Fibroblast of lung (primary cell): ENCODE measurements around the gene ENTHD1. TPM values are rescaled to one million over a fixed set of nuclear protein-coding genes. Genes with fewer than 3 reads are reported as not detected.
"Not testable (repeated sequence)": the region's sequence is repeated elsewhere in the genome, so short reads cannot be mapped to it uniquely, and the experiment has no call there.

ENCODE experiments used
- DNase-seq, 2 donors: peaks; one replicate each; pipeline versions ENCODE4 v3.0.0 to v3.0.0-alpha.2; 2010; ENCODE audit warnings: low read depth in 2 of 2
- H2AFZ ChIP-seq: 2 replicates; pipeline ENCODE4 v1.5.1; 2012; ENCODE audit warnings: low read length, control low read depth, inconsistent platforms
- H3K27ac ChIP-seq: 2 replicates; pipeline ENCODE4 v1.5.1; 2011; ENCODE audit warnings: low read length, control low read depth; ENCODE audit not compliant: insufficient read depth
- H3K27me3 ChIP-seq: 2 replicates; pipeline ENCODE4 v1.5.1; 2011; ENCODE audit warnings: mild to moderate bottlenecking, low read length; ENCODE audit not compliant: control insufficient read depth, insufficient read depth
- H3K36me3 ChIP-seq: 2 replicates; pipeline ENCODE4 v1.5.1; 2011; ENCODE audit warnings: low read length; ENCODE audit not compliant: control insufficient read depth, insufficient read depth
- H3K4me1 ChIP-seq: 2 replicates; pipeline ENCODE4 v1.5.1; 2011; ENCODE audit warnings: low read length; ENCODE audit not compliant: control insufficient read depth, insufficient read depth; ENCODE audit errors: extremely low read depth
- H3K4me2 ChIP-seq: 2 replicates; pipeline ENCODE4 v1.5.1; 2011; ENCODE audit warnings: low read length, control low read depth; ENCODE audit not compliant: insufficient read depth; ENCODE audit errors: extremely low read depth
- H3K4me3 ChIP-seq, 4 experiments: fragments of 200-600 bp in 1 of 4; sonication (generic) in 1 of 4; replicated peaks in 1 of 4; 2 replicates each; pipeline ENCODE4 v1.5.1; 2011 to 2016; ENCODE audit warnings: low read length in 4 of 4, low read depth in 3 of 4, mild to moderate bottlenecking in 3 of 4, control low read depth in 2 of 4, inconsistent platforms in 1 of 4, mixed read lengths in 1 of 4; ENCODE audit not compliant: insufficient read depth in 1 of 4; ENCODE audit errors: control extremely low read depth in 1 of 4
- H3K79me2 ChIP-seq: 2 replicates; pipeline ENCODE4 v1.5.1; 2012; ENCODE audit warnings: mild to moderate bottlenecking, low read length, inconsistent platforms; ENCODE audit not compliant: control insufficient read depth, insufficient read depth
- H3K9ac ChIP-seq: 2 replicates; pipeline ENCODE4 v1.5.1; 2011; ENCODE audit warnings: mild to moderate bottlenecking, low read length, control low read depth; ENCODE audit not compliant: insufficient read depth
- H3K9me3 ChIP-seq: 2 replicates; pipeline ENCODE4 v1.5.1; 2012; ENCODE audit warnings: low read depth, low read length; ENCODE audit not compliant: control insufficient read depth, insufficient read depth
- H4K20me1 ChIP-seq: 2 replicates; pipeline ENCODE4 v1.5.1; 2011; ENCODE audit warnings: low read length; ENCODE audit not compliant: control insufficient read depth, insufficient read depth; ENCODE audit errors: extremely low read depth
- CTCF ChIP-seq, 2 donors: IDR thresholded peaks in 1 of 2; conservative IDR thresholded peaks in 1 of 2; 1 replicate in 1 of 2; 2 replicates in 1 of 2; pipeline ENCODE4 v1.5.1; 2011 to 2012; ENCODE audit warnings: low read length in 2 of 2, control low read depth in 1 of 2, inconsistent platforms in 1 of 2, low read depth in 1 of 2, mild to moderate bottlenecking in 1 of 2
- EZH2 ChIP-seq: IDR thresholded peaks from 2 replicates; pipeline ENCODE4 v1.5.1; 2012; ENCODE audit warnings: low read length, control low read depth, mild to moderate bottlenecking; ENCODE audit errors: missing control alignments
- polyA plus RNA-seq, 2 donors: library from polyadenylated mRNA; depleted of rRNA in 1 of 2; stranded (reverse) in 1 of 2; unstranded in 1 of 2; fragments of >200 nt; gene quantifications; 2 replicates each; pipeline ENCODE4 v1.2.1, GENCODE V29; 2011 to 2012; ENCODE audit warnings: missing spikeins in 1 of 2
- total RNA-seq: library from RNA; depleted of rRNA; stranded (reverse); fragments of >200 nt; gene quantifications from 2 replicates; pipeline ENCODE4 v1.2.1, GENCODE V29; 2014

Gene ENTHD1
- total and polyA plus RNA-seq, 2 donors (not counting 1 experiment from before 2014, with no cell fraction given) = not detected

GRCh38 chr22:39905687-39906086, 12.1 kb upstream of the ENTHD1 start:
- H3K4me2 ChIP-seq = no peak overlapping the region
- no peak overlapping the region for H3K4me3 ChIP-seq
- H3K27ac ChIP-seq = no peak overlapping the region
- TF ChIP-seq EZH2 (no peak), CTCF (conservative IDR thresholded peaks at IDR 0.05 in 1 of 2, IDR thresholded peaks at IDR 0.05 in 1 of 2; ENCODE audit: low read depth in 1 of 2, low read length in 2 of 2) (no peak)
- H3K36me3 ChIP-seq = no peaks in the 10 kb centered on the region
- H3K9ac ChIP-seq = no peak overlapping the region
- H3K4me1 ChIP-seq = no peaks in the 10 kb centered on the region
- H3K27me3 ChIP-seq = no peaks in the 10 kb centered on the region
- H3K9me3 ChIP-seq = no peaks in the 10 kb centered on the region
- no peak overlapping the region for H2AFZ ChIP-seq
- H3K79me2 ChIP-seq = no peaks in the 10 kb centered on the region
- DNase-seq = no peak
- no peaks in the 10 kb centered on the region for H4K20me1 ChIP-seq

- Histone ChIP-seq H3K9me3 (no peaks in the 10 kb centered on the region), H4K20me1 (no peaks in the 10 kb centered on the region), H3K36me3 (no peaks in the 10 kb centered on the region), H3K27me3 (no peaks in the 10 kb centered on the region), H2AFZ (no peak overlapping the region), H3K79me2 (no peaks in the 10 kb centered on the region), H3K4me1 (no peaks in the 10 kb centered on the region), H3K27ac (no peak overlapping the region), H3K9ac (no peak overlapping the region), H3K4me2 (no peak overlapping the region), H3K4me3 (no peak overlapping the region)
- no peak for DNase-seq
- TF ChIP-seq EZH2 = no peak
- no peak for TF ChIP-seq CTCF (conservative IDR thresholded peaks at IDR 0.05 in 1 of 2, IDR thresholded peaks at IDR 0.05 in 1 of 2; ENCODE audit: low read depth in 1 of 2, low read length in 2 of 2)
Observed at GRCh38 chr22:39904862-39905261, 11.3 kb upstream of the ENTHD1 start.

- not testable (repeated sequence) for H3K4me2 ChIP-seq, H3K9ac ChIP-seq, H3K36me3 ChIP-seq, DNase-seq, H4K20me1 ChIP-seq, H3K4me1 ChIP-seq, H2AFZ ChIP-seq, H3K27ac ChIP-seq, H3K4me3 ChIP-seq, H3K27me3 ChIP-seq, H3K9me3 ChIP-seq, H3K79me2 ChIP-seq
Observed at GRCh38 chr22:39904024-39904423, 10.5 kb upstream of the ENTHD1 start.
